ENCODE measurements around the gene TADA3. TPM values are rescaled to one million over a fixed set of nuclear protein-coding genes. Genes with fewer than 3 reads are reported as not detected.

TADA3 gene
- total and polyA plus RNA-seq, 9 of the 15 experiments (the other 6 are each of a cell fraction or from before 2014, with no cell fraction given), result 4.1 to 110 (median 74.8) TPM

DNA sequence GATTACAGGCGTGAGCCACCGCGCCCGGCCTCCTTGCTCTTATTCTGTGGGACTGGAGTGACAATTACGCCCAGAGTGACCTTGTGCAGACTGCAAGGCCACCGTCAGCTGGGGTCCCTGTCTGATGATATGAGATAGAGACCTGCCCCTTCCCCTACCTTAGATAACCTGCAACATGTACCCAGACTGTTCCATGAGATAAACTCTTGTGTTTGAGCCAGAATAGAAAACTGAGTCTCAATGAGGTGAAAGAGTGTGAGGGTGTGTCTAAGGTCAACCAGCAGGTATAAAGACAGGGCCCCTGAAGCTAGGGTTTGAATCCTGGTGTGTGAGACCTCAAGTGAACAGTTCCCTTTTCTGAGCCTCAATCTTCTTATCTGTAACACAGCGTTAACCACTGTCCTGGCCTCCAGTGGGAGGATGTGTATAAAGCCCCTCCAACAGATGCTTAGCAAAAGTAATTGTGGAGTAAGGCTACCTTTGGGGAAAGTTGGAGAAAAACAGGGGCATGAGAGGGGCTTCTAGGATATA, 6.0 kb downstream of the TADA3 start (continued):
- TF ChIP-seq ASH1L (IDR thresholded peaks at IDR 0.05; ENCODE audit: borderline replicate concordance, low read depth, partially characterized antibody), result no peak
- peak; percentile 65; the same call in 1 of the 2 replicates for TF ChIP-seq ZNF644 (tag; IDR thresholded peaks at IDR 0.05; ENCODE audit: low read depth)
- TF ChIP-seq ZNF140 (CRISPR knock-in tag; IDR thresholded peaks at IDR 0.05), result no peak
- no peak for TF ChIP-seq ZNF165 (CRISPR knock-in tag; IDR thresholded peaks at IDR 0.05; ENCODE audit: borderline replicate concordance)
- TF ChIP-seq FIP1L1 (IDR thresholded peaks at IDR 0.05; ENCODE audit: low read depth, low read length, poor library complexity, severe bottlenecking), result no peak
- TF ChIP-seq ZNF274 (IDR thresholded peaks at IDR 0.05; ENCODE audit: borderline replicate concordance, low read depth, low read length), result peak; percentile 45; the same call in 1 of the 2 replicates
- TF ChIP-seq NR3C1 (CRISPR knock-in tag; IDR thresholded peaks at IDR 0.05), result no peak
- TF ChIP-seq TBL1XR1 (IDR thresholded peaks at IDR 0.05; ENCODE audit: low read length in 2 of 2), result peak in 1 of 2 experiments; percentile 17; a peak in 1 of 4 replicates
- TF ChIP-seq ZNF263 (CRISPR knock-in tag; IDR thresholded peaks at IDR 0.05; ENCODE audit: borderline replicate concordance), result no peak
- 0 out of 2 replicates have a peak, but pooled peaks have one; percentile 19 for TF ChIP-seq MBD2 (IDR thresholded peaks at IDR 0.05; ENCODE audit: borderline replicate concordance, low read depth)
- peak; percentile 85 for TF ChIP-seq TEAD4 (IDR thresholded peaks at IDR 0.05; ENCODE audit: low read length)
- TF ChIP-seq TEAD4 (CRISPR knock-in tag; IDR thresholded peaks at IDR 0.05; ENCODE audit: borderline replicate concordance), result no peak
- TF ChIP-seq ZNF57 (CRISPR knock-in tag; IDR thresholded peaks at IDR 0.05), result no peak
- TF ChIP-seq, protein P1, sequence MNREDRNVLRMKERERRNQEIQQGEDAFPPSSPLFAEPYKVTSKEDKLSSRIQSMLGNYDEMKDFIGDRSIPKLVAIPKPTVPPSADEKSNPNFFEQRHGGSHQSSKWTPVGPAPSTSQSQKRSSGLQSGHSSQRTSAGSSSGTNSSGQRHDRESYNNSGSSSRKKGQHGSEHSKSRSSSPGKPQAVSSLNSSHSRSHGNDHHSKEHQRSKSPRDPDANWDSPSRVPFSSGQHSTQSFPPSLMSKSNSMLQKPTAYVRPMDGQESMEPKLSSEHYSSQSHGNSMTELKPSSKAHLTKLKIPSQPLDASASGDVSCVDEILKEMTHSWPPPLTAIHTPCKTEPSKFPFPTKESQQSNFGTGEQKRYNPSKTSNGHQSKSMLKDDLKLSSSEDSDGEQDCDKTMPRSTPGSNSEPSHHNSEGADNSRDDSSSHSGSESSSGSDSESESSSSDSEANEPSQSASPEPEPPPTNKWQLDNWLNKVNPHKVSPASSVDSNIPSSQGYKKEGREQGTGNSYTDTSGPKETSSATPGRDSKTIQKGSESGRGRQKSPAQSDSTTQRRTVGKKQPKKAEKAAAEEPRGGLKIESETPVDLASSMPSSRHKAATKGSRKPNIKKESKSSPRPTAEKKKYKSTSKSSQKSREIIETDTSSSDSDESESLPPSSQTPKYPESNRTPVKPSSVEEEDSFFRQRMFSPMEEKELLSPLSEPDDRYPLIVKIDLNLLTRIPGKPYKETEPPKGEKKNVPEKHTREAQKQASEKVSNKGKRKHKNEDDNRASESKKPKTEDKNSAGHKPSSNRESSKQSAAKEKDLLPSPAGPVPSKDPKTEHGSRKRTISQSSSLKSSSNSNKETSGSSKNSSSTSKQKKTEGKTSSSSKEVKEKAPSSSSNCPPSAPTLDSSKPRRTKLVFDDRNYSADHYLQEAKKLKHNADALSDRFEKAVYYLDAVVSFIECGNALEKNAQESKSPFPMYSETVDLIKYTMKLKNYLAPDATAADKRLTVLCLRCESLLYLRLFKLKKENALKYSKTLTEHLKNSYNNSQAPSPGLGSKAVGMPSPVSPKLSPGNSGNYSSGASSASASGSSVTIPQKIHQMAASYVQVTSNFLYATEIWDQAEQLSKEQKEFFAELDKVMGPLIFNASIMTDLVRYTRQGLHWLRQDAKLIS (CRISPR knock-in tag; IDR thresholded peaks at IDR 0.05), result 0 out of 2 replicates have a peak, but pooled peaks have one; percentile 61
- TF ChIP-seq IFI16 (CRISPR knock-in tag; IDR thresholded peaks at IDR 0.05), result no peak
- no peak for TF ChIP-seq ZNF174 (CRISPR knock-in tag; IDR thresholded peaks at IDR 0.05)
- TF ChIP-seq NR2C1 (IDR thresholded peaks at IDR 0.05), result peak; percentile 61
- peak; percentile 45; the same call in 1 of the 2 replicates for TF ChIP-seq NR2C1 (tag; IDR thresholded peaks at IDR 0.05)
- TF ChIP-seq HDAC6 (IDR thresholded peaks at IDR 0.05; ENCODE audit: low read depth, low read length), result no peak
- TF ChIP-seq, protein P2, sequence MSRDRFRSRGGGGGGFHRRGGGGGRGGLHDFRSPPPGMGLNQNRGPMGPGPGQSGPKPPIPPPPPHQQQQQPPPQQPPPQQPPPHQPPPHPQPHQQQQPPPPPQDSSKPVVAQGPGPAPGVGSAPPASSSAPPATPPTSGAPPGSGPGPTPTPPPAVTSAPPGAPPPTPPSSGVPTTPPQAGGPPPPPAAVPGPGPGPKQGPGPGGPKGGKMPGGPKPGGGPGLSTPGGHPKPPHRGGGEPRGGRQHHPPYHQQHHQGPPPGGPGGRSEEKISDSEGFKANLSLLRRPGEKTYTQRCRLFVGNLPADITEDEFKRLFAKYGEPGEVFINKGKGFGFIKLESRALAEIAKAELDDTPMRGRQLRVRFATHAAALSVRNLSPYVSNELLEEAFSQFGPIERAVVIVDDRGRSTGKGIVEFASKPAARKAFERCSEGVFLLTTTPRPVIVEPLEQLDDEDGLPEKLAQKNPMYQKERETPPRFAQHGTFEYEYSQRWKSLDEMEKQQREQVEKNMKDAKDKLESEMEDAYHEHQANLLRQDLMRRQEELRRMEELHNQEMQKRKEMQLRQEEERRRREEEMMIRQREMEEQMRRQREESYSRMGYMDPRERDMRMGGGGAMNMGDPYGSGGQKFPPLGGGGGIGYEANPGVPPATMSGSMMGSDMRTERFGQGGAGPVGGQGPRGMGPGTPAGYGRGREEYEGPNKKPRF (IDR thresholded peaks at IDR 0.05; ENCODE audit: low read depth, low read length), result no peak
- TF ChIP-seq POU5F1 (IDR thresholded peaks at IDR 0.05; ENCODE audit: borderline replicate concordance, low read depth, low read length, partially characterized antibody), result no peak

All from K562 (cell line).